Measurements from ENCODE around the gene PIEZO1. TPM values are rescaled to one million over a fixed set of nuclear protein-coding genes. Genes with fewer than 3 reads are reported as not detected.
"Not testable (repeated sequence)": the region's sequence is repeated elsewhere in the genome, so short reads cannot be mapped to it uniquely, and the experiment has no call there.

PIEZO1 gene
- total and polyA plus RNA-seq, 11 donors: 14.2 to 59.7 (median 31.2) TPM

GRCh38 chr16:88773812-88774291 is 11.2 kb downstream of the PIEZO1 start:
- 27 to 50% (median 39%) methylated on average over 9 to 12 of the region's 12 CpGs for WGBS, 4 donors
- peak overlapping the region in 5 of 12 donors; percentile 14 to 83 (median 24) for H3K27ac ChIP-seq
- ATAC-seq (peak; percentile 61 to 80 (median 76)), DNase-seq (peak in 4 of 5 donors; percentile 75 to 83 (median 81))
- intact Hi-C loops (cut with DNase I): no loop called here
- no peaks in the 10 kb centered on the region for H3K9me3 ChIP-seq
- peaks cover 3 to 81% (median 55%) of the 10 kb centered on the region in 12 donors for H3K4me1 ChIP-seq
- no peaks in the 10 kb centered on the region for H3K27me3 ChIP-seq
- peaks cover 0 to 6% (median 0%) of the 10 kb centered on the region in 9 donors for H3K36me3 ChIP-seq
- TF ChIP-seq POLR2A (IDR thresholded peaks at IDR 0.05) (no peak), CTCF (IDR thresholded peaks at IDR 0.05) (no peak)
- no peak overlapping the region for H3K4me3 ChIP-seq

GRCh38 chr16:88772871-88773811 is 11.9 kb downstream of the PIEZO1 start:
- WGBS, 4 donors: 38 to 49% (median 46%) methylated on average over 19 to 29 of the region's 29 CpGs
- TF ChIP-seq CTCF (IDR thresholded peaks at IDR 0.05) (no peak), POLR2A (IDR thresholded peaks at IDR 0.05) (no peak)
- peak overlapping the region in 6 of 12 donors; percentile 13 to 83 (median 33) for H3K27ac ChIP-seq
- H3K36me3 ChIP-seq: peaks cover 0 to 6% (median 0%) of the 10 kb centered on the region in 9 donors
- no peak overlapping the region for H3K4me3 ChIP-seq
- no peaks in the 10 kb centered on the region for H3K27me3 ChIP-seq
- peak in 4 of 5 donors; percentile 60 to 75 (median 67) for DNase-seq
- no peaks in the 10 kb centered on the region for H3K9me3 ChIP-seq
- peak in 3 of 4 donors; percentile 23 to 54 (median 50) for ATAC-seq
- intact Hi-C loops (cut with DNase I): no loop called here
- H3K4me1 ChIP-seq: peaks cover 3 to 81% (median 62%) of the 10 kb centered on the region in 12 donors

GRCh38 chr16:88771781-88772180 is 13.2 kb downstream of the PIEZO1 start:
- H3K36me3 ChIP-seq; DNase-seq; H3K27me3 ChIP-seq; intact Hi-C loops (cut with DNase I); H3K9me3 ChIP-seq; ATAC-seq; H3K4me3 ChIP-seq: not testable (repeated sequence)
- Histone ChIP-seq H3K4me1 (peaks cover 3 to 85% (median 69%) of the 10 kb centered on the region in 12 donors), H3K27ac (peak overlapping the region in 1 of 12 donors; percentile 89)
- WGBS, 4 donors: 91 to 97% (median 93%) methylated on average over 7 to 18 of the region's 23 CpGs

- DNase-seq: no peak
- peaks cover 3 to 83% (median 69%) of the 10 kb centered on the region in 12 donors for H3K4me1 ChIP-seq
- no peak for TF ChIP-seq CTCF (IDR thresholded peaks at IDR 0.05)
- TF ChIP-seq POLR2A (IDR thresholded peaks at IDR 0.05): no peak
- ATAC-seq: no peak
- no peaks in the 10 kb centered on the region for H3K27me3 ChIP-seq
- intact Hi-C loops (cut with DNase I): no loop called here
- WGBS, 4 donors: 80 to 82% (median 81%) methylated on average over 10 to 19 of the region's 19 CpGs
- peak overlapping the region in 6 of 12 donors; percentile 9 to 89 (median 36) for H3K27ac ChIP-seq
- H3K36me3 ChIP-seq: peaks cover 0 to under 1% (median 0%) of the 10 kb centered on the region in 9 donors
- no peaks in the 10 kb centered on the region for H3K9me3 ChIP-seq
- H3K4me3 ChIP-seq: peak overlapping the region in 2 of 12 donors; percentile 18 to 24
Observed at GRCh38 chr16:88771294-88771772, 13.7 kb downstream of the PIEZO1 start.

All from heart left ventricle (tissue), 16 donors.